ENCODE data around the gene PDE2A. TPM values are rescaled to one million over a fixed set of nuclear protein-coding genes. Genes with fewer than 3 reads are reported as not detected.
A peak's percentile ranks its signal among the peaks of the same experiment; 100 is the strongest.

Gene PDE2A
- total and polyA plus RNA-seq, 10 of the 15 experiments (the other 5 are each of a cell fraction or from before 2014, with no cell fraction given), result 0.06 to 0.15 (median 0.11) TPM; not detected in 6

- in situ Hi-C loops (cut with MboI) (loop anchor here (10.0 kb wide), 2 partner anchors 73 to 453 kb away; partner anchors contain the start of gene STARD10), intact Hi-C loops (cut with micrococcal nuclease; ENCODE audit: unreplicated experiment) (no loop called here)
- H3K9me3 ChIP-seq (replicated peaks; ENCODE audit: control insufficient read depth, insufficient read depth, low read length), result no peaks in the 10 kb centered on the region
- peak overlapping the region; percentile 92 for H3K27ac ChIP-seq (ENCODE audit: control insufficient read depth, insufficient read depth)
- ChIA-PET RAD21 (ENCODE audit: unreplicated experiment) (interaction anchor here (0.6 to 13.9 kb wide), 11 partner anchors 12 to 499 kb away, joined by 3 to 256 read pairs (median 5); partner anchors contain the start of gene STARD10), CTCF (interaction anchor here (1.0 to 18.4 kb wide), 8 partner anchors 12 to 455 kb away, joined by 3 to 469 read pairs (median 7); partner anchors contain the start of genes ATG16L2 and STARD10), SMC1A (ENCODE audit: uncharacterized antibody, unreplicated experiment) (interaction anchor here (1.0 to 12.0 kb wide), 5 partner anchors 15 to 455 kb away, joined by 3 to 185 read pairs (median 7); partner anchors contain the start of gene STARD10), POLR2A (interaction anchor here (0.6 to 3.2 kb wide), 7 partner anchors 14 to 93 kb away, joined by 3 to 7 read pairs (median 5); no protein-coding TSS in a partner anchor)
- FAIRE-seq (peak; percentile 97), DNase-seq (ENCODE audit: low read depth, low spot score) (no peak), ATAC-seq (peak; percentile 93)
- H3K9ac ChIP-seq (ENCODE audit: control insufficient read depth, insufficient read depth, low read length), result peak overlapping the region; percentile 83
- H4K20me1 ChIP-seq (ENCODE audit: control insufficient read depth, insufficient read depth), result peaks cover 6% of the 10 kb centered on the region; the same call in 1 of the 2 replicates
- H3K36me3 ChIP-seq (ENCODE audit: control insufficient read depth in 2 of 2, insufficient read depth in 2 of 2, low read length in 1 of 2), result peaks cover 18 to 37% of the 10 kb centered on the region in 2 experiments
- no peaks in the 10 kb centered on the region for H3K27me3 ChIP-seq (replicated peaks in 1 of 2; ENCODE audit: control insufficient read depth in 2 of 2, insufficient read depth in 2 of 2, low read length in 1 of 2)
- 0% methylated on average over 10 of the region's 10 CpGs for WGBS (ENCODE audit: insufficient coverage, insufficient replicate concordance, low lambda C conversion rate, missing lambda C conversion rate)
- peak overlapping the region; percentile 85 for H3K4me3 ChIP-seq
- H3K4me1 ChIP-seq (ENCODE audit: control insufficient read depth, insufficient read depth, low read length), result peaks cover 49% of the 10 kb centered on the region
- H2AFZ ChIP-seq (ENCODE audit: control insufficient read depth, low read depth, low read length), result peak overlapping the region; percentile 98
- peaks cover 79% of the 10 kb centered on the region for H3K79me2 ChIP-seq (ENCODE audit: control insufficient read depth, insufficient read depth, low read length)
- peak overlapping the region; percentile 92 for H3K4me2 ChIP-seq (ENCODE audit: control insufficient read depth, insufficient read depth)
- no TSS peak for BruUV-seq (replicated peaks)
- TF ChIP-seq NR2F1 (conservative IDR thresholded peaks at IDR 0.05) (no peak), CHD2 (IDR thresholded peaks at IDR 0.05; ENCODE audit: borderline replicate concordance, low read depth, low read length) (peak; percentile 75), ASH2L (IDR thresholded peaks at IDR 0.05; ENCODE audit: borderline replicate concordance, low read depth) (no peak), IRF3 (IDR thresholded peaks at IDR 0.05) (peak; percentile 8; the same call in 1 of the 2 replicates), GATAD2B (conservative IDR thresholded peaks at IDR 0.05; ENCODE audit: low read depth) (peak; percentile 34; the same call in 1 of the 2 replicates), CEBPB (IDR thresholded peaks at IDR 0.05; ENCODE audit: borderline replicate concordance in 1 of 2, low read depth in 2 of 2, low read length in 2 of 2) (peak in 1 of 2 experiments; percentile 91; a peak in 1 of 4 replicates), SIX5 (IDR thresholded peaks at IDR 0.05; ENCODE audit: low read depth, low read length, severe bottlenecking) (no peak), MYC (IDR thresholded peaks at IDR 0.05; ENCODE audit: insufficient read depth, insufficient read length, insufficient replicate concordance, low read length, severe bottlenecking) (no peak), MAX (IDR thresholded peaks at IDR 0.05; ENCODE audit: low read depth, low read length) (0 out of 2 replicates have a peak, but pooled peaks have one; percentile 10), POLR2A (IDR thresholded peaks at IDR 0.05; ENCODE audit: low read depth, low read length) (peak; percentile 72), CBX3 (IDR thresholded peaks at IDR 0.05; ENCODE audit: borderline replicate concordance, low read depth) (no peak), SREBF2 (IDR thresholded peaks at IDR 0.05; ENCODE audit: low read length) (no peak), RELA (IDR thresholded peaks at IDR 0.05; ENCODE audit: borderline replicate concordance, partially characterized antibody) (no peak)
- TF ChIP-seq, protein P1, sequence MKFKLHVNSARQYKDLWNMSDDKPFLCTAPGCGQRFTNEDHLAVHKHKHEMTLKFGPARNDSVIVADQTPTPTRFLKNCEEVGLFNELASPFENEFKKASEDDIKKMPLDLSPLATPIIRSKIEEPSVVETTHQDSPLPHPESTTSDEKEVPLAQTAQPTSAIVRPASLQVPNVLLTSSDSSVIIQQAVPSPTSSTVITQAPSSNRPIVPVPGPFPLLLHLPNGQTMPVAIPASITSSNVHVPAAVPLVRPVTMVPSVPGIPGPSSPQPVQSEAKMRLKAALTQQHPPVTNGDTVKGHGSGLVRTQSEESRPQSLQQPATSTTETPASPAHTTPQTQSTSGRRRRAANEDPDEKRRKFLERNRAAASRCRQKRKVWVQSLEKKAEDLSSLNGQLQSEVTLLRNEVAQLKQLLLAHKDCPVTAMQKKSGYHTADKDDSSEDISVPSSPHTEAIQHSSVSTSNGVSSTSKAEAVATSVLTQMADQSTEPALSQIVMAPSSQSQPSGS (IDR thresholded peaks at IDR 0.05; ENCODE audit: low read length), result no peak
- TF ChIP-seq, protein P2, sequence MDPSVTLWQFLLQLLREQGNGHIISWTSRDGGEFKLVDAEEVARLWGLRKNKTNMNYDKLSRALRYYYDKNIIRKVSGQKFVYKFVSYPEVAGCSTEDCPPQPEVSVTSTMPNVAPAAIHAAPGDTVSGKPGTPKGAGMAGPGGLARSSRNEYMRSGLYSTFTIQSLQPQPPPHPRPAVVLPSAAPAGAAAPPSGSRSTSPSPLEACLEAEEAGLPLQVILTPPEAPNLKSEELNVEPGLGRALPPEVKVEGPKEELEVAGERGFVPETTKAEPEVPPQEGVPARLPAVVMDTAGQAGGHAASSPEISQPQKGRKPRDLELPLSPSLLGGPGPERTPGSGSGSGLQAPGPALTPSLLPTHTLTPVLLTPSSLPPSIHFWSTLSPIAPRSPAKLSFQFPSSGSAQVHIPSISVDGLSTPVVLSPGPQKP (IDR thresholded peaks at IDR 0.05; ENCODE audit: low read depth, low read length), result no peak
These were observed 48.0 kb upstream of the PDE2A start for GRCh38 chr11:72722050-72722748.
